Adipocyte (in vitro differentiated cells): Measurements from ENCODE around the gene SMIM3.

ENCODE experiments used
- DNase-seq: peaks from one replicate; pipeline ENCODE4 v3.0.0-alpha.2; 2015; ENCODE audit warnings: low read depth
- H3K27me3 ChIP-seq: replicated peaks from 2 replicates; pipeline ENCODE4 v1.7.0; 2013; ENCODE audit warnings: mild to moderate bottlenecking, low read length, moderate library complexity; ENCODE audit not compliant: control insufficient read depth, insufficient read depth
- H3K36me3 ChIP-seq: 2 replicates; pipeline ENCODE4 v1.7.0; 2013; ENCODE audit warnings: low read length, mild to moderate bottlenecking, moderate library complexity; ENCODE audit not compliant: control insufficient read depth, insufficient read depth, severe bottlenecking
- H3K4me1 ChIP-seq: 2 replicates; pipeline ENCODE4 v1.7.0; 2013; ENCODE audit warnings: mild to moderate bottlenecking, low read length, moderate library complexity; ENCODE audit not compliant: control insufficient read depth, insufficient read depth
- H3K4me3 ChIP-seq: 2 replicates; pipeline ENCODE4 v1.7.0; 2013; ENCODE audit warnings: mild to moderate bottlenecking, low read length, moderate library complexity
- H3K9ac ChIP-seq: 2 replicates; pipeline ENCODE4 v1.7.0; 2013; ENCODE audit warnings: mild to moderate bottlenecking, low read length, moderate library complexity
- H3K9me3 ChIP-seq: 2 replicates; pipeline ENCODE4 v1.7.0; 2013; ENCODE audit warnings: mild to moderate bottlenecking, low read length, moderate library complexity; ENCODE audit not compliant: control insufficient read depth

SMIM3 gene

DNA sequence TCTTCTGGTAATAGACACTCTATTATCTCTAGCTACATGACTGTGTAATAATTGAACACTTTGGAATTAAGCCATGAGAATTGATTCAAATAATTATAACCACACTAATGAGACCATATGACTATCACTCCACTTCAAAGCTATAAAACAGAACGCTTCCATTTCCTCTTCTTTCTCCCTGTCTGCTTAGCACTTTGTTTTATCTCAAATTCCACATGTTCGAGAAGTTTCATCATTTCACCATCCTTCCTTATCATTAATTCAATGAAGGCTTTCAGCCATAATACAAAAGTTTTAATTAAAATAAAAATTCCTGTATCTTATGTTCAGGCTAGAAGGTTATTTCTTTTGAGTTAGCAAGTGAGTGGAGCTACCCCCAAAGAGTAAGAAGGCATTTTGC, 12.3 kb upstream of the SMIM3 start:
- Histone ChIP-seq H3K4me3 (no peak overlapping the region), H3K4me1 (peaks cover 29% of the 10 kb centered on the region), H3K36me3 (no peaks in the 10 kb centered on the region), H3K9ac (no peak overlapping the region), H3K9me3 (no peaks in the 10 kb centered on the region), H3K27me3 (no peaks in the 10 kb centered on the region)
- DNase-seq, result no peak

DNA sequence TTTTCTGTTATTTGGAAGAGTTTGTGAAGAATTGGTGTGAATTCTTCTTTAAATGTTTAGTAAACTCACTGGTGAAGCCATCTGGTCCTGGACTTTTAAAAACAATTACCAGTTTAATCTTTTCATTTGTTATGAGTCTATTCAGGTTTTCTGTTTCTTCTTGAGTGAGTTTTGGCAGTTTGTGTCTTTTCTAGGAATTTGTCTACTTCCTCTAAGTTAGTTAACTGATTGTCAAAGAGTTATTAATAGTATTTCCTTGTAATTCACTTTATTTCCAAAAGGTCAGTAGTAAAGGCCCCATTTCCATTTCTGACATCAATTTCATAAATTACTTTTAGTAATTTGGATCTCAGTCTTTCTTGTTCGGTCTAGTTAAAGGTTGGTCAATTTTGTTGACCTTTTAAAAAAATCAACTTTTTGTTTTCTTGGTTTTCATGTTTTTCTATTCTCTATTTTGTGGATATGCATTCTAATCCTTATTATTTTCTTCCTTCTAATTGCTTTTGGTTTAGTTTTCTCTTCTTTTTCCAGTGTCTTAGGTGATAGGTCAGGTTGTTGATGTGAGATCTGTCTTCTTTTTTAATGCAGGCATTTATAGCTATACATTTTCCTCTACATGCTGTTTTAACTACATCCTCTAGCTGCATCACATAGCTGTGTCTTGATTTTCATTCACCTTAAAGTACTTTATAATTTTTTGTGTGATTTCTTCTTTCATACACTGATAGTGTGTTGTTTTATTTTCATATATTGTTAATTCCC, 7.3 kb upstream of the SMIM3 start:
- H3K27me3 ChIP-seq, result no peaks in the 10 kb centered on the region
- H3K4me1 ChIP-seq, result peaks cover 12% of the 10 kb centered on the region
- H3K4me3 ChIP-seq, result no peak overlapping the region
- H3K9me3 ChIP-seq, result no peaks in the 10 kb centered on the region
- no peak overlapping the region for H3K9ac ChIP-seq
- no peaks in the 10 kb centered on the region for H3K36me3 ChIP-seq
- DNase-seq, result no peak

DNA sequence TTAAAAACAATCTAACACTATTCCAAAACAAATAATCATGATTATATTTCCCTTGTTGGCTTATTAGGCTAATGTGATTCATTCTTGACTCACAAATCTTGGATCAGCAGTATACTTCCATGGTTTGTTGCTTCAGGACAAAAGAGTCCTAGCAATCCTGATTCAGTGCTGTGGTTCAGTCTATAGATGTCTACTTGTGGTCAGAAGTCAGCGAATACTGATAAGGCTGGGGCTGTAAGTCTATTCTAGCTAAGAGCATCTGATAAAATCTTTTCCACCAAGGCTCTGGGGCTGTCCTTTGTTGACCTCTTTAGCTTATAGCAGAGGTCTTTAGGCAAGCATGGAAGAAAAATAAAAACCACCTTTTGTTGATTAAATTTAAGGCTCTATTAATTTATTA, 4.4 kb upstream of the SMIM3 start:
- Histone ChIP-seq H3K4me3 (no peak overlapping the region), H3K9ac (peak overlapping the region; percentile 1), H3K27me3 (no peaks in the 10 kb centered on the region), H3K4me1 (peaks cover 26% of the 10 kb centered on the region), H3K36me3 (no peaks in the 10 kb centered on the region), H3K9me3 (no peaks in the 10 kb centered on the region)
- no peak for DNase-seq

DNA sequence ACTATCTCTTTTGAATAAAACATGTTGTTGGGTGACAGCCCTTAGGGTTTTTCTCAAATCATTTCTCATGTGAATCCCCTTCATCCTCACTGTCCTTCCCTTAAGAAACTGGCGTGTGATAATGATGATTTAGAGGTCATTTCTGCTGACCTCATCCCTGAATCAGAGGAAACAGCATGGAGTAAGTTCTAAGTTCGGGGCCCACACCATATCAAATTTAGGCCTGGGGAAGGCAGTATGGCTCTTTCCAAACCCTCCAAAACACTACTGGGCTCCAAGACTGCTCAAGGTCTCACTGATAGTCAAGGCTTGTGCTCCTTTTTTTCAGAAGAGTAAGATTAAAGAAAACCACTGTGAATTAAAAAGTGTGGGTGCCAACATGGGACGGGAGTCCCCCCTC, 872 bp upstream of the SMIM3 start:
- H3K9me3 ChIP-seq, result no peaks in the 10 kb centered on the region
- peak overlapping the region; percentile 92 for H3K4me3 ChIP-seq
- no peaks in the 10 kb centered on the region for H3K27me3 ChIP-seq
- H3K4me1 ChIP-seq, result peaks cover 49% of the 10 kb centered on the region
- H3K9ac ChIP-seq, result peak overlapping the region; percentile 99
- H3K36me3 ChIP-seq, result peaks cover 6% of the 10 kb centered on the region
- no peak for DNase-seq

DNA sequence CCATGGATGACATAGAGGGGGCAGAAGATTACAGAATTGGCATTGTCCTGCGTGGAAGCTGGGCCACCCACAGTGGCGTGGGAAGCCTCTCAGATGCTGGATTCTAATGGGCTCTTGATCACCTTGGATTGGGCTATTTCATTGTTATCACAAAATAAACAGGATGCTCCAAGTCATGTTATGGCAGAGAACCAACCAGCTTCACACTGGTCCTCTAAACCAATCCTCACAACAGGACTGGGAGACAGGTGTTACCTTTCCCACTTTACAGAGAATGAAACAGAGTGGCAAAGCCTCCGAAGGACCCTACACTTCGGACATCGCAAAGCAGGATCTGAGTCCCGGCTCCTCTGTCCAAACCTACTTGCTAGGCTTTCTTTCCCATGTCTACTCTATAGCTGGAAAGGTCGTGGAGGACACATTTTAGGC, 455 bp upstream of the SMIM3 start:
- Histone ChIP-seq H3K4me1 (peaks cover 53% of the 10 kb centered on the region), H3K36me3 (peaks cover 8% of the 10 kb centered on the region), H3K27me3 (no peaks in the 10 kb centered on the region), H3K9me3 (no peaks in the 10 kb centered on the region), H3K4me3 (peak overlapping the region; percentile 92), H3K9ac (peak overlapping the region; percentile 99)
- DNase-seq, result no peak

DNA sequence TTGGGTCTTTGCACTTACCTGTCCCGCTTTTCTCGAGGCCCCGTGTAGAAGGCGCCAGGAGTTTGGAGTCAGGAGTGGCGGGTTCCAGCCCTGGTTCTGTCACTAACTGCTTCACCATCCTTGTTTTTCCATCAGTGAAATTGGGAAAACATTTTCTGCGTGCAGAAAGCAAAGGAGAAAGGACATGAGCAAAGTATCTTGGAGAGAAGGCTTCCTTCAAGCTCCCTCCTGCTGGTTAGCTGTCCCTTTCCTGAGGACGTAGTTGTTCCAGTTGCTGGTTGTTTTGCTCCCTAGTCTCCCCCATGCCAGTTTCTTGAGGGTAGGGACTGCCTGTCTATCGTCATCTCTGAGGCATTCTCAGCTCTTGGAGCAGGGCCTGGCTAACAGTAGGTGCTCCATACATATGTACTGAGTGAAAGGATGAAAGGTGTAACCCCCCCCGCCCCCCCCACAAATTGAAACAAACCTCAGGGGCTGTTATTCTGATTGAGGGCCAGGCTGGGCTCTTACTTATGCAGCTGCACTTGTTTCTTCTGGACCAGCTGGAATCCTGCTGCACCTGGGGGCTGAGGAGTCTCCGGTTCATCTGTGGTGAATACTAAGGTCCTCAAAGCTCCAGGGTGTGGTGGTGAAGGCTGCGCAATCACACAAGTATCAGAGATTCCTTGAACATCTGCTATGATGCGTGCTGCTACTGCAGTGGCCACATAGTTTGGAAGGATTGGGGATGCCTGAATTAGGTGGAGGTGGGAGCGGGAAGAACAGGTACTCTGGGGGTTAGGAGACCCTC, 1.0 kb downstream of the SMIM3 start:
- H3K9me3 ChIP-seq, result no peaks in the 10 kb centered on the region
- H3K9ac ChIP-seq, result peak overlapping the region; percentile 99
- H3K27me3 ChIP-seq, result no peaks in the 10 kb centered on the region
- peaks cover 8% of the 10 kb centered on the region for H3K36me3 ChIP-seq
- H3K4me3 ChIP-seq, result peak overlapping the region; percentile 92
- H3K4me1 ChIP-seq, result peaks cover 54% of the 10 kb centered on the region
- peak; percentile 49 for DNase-seq

DNA sequence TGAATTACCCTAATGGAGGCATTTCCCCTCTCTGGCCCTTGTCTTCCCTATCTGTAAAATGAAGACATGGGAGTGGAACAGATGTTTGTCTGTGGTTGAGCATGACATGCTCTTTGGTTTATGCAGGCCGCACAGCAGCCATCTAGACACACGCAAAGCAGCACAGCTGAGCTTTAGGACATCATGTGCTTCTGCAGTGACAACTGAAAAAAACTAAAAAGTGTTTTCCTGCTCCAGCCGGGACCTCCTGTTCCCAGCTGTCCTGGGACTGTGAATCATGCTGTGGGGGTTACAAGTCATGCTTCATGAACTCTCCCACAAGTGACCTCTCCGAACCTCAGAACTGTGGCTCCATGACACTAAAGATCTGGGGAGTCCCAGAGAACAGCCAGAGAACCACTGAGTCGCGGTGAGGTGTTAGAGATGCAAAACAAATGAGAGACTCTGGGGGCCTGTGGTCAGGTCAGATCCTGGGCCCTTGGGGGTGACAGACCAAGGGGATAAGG, 1.7 kb downstream of the SMIM3 start:
- Histone ChIP-seq H3K4me1 (peaks cover 60% of the 10 kb centered on the region), H3K27me3 (no peaks in the 10 kb centered on the region), H3K9me3 (no peaks in the 10 kb centered on the region), H3K9ac (peak overlapping the region; percentile 99), H3K36me3 (peaks cover 8% of the 10 kb centered on the region), H3K4me3 (peak overlapping the region; percentile 92)
- peak; percentile 50 for DNase-seq

DNA sequence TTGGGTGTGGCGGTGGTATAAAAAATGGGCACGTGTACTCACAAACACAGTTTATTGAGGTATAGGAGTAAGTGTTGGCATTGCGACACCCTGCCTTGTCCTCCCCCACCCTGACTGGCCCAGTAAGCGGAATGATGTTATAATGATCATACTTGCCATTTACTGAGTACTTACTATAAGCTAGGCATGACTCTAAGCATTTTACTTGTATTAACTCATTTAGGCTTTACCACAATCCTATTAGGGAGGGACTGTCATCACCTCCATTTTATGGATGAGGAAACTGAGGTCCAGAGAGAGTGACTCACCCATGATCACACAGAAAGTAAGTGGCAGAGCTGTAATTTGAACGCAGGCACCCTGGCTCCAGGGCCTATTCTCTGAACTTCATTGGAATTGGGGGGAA, 2.3 kb downstream of the SMIM3 start:
- peaks cover 11% of the 10 kb centered on the region for H3K36me3 ChIP-seq
- H3K27me3 ChIP-seq, result no peaks in the 10 kb centered on the region
- peak overlapping the region; percentile 99 for H3K9ac ChIP-seq
- DNase-seq, result peak; percentile 46
- H3K4me3 ChIP-seq, result peak overlapping the region; percentile 92
- H3K4me1 ChIP-seq, result peaks cover 66% of the 10 kb centered on the region
- no peaks in the 10 kb centered on the region for H3K9me3 ChIP-seq

DNA sequence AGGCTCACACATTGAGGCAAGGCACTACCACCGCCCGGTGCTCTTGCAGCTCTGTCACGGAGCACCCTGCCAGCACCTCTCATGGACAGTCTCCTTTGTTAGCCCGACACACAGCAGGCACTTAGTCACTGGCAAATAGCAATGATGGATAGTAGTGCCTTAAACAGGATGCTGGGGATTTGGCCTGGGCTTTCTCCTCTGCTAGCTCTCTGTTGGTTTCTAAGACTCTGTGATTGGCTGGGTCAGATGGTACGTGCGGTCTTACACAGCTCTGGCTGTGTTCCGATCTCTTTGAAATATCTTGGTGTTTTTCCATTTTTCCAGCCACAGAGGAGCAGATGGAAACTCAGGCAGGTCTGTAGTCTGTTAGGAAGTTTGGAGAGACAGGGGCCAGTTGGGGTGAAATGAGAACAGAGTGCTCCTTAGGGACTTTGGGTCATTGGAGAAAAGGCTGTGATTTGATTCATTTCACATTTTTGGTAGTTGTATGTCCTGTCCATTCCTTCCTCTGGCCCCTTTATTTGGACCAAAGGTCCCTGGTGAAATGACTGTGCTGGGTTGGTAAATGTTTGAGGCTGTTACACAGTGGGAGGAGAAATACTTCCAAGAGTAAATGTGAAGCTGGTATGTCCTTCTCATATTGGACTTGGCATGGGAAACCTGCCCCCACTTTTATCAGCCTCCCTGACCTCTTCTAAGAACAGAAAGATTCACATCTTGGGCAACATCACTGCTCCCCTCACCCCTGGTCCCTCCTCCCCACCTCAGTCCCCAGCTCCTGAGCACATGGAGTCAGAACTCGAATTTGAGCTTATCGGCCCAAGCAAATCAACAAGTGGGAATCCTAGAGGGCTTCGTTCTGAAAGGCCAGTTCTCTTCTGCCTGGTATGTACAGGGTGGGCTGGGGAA, 3.4 kb downstream of the SMIM3 start:
- DNase-seq, result peak; percentile 91
- Histone ChIP-seq H3K9ac (peak overlapping the region; percentile 99), H3K4me1 (peaks cover 74% of the 10 kb centered on the region), H3K27me3 (no peaks in the 10 kb centered on the region), H3K4me3 (peak overlapping the region; percentile 92), H3K36me3 (peaks cover 13% of the 10 kb centered on the region), H3K9me3 (no peaks in the 10 kb centered on the region)

DNA sequence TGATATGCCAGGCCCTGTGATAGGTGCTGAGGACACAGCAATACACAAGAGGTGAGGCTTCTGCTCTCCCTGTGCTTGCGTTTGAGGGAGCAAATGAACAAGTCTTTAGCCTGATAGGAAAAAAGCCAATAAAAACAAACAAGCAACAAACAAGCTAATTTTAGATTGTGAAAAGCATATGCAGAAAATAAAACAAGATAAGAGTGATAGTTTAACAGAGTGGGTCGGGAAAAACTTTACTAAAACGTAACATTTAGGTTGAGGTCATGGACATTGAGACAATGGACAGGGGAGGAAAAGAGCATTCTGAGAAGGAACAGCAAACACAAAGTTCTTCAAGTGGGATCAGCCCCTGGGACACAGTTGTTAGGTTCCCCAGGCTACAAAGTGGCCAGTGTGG, 4.3 kb downstream of the SMIM3 start:
- Histone ChIP-seq H3K4me3 (peak overlapping the region; percentile 78), H3K9ac (peak overlapping the region; percentile 99), H3K27me3 (no peaks in the 10 kb centered on the region), H3K9me3 (no peaks in the 10 kb centered on the region), H3K4me1 (peaks cover 75% of the 10 kb centered on the region), H3K36me3 (peaks cover 13% of the 10 kb centered on the region)
- DNase-seq, result no peak
